GM12892 (cell line): ENCODE data around the gene TMEM63A.

Experiments
- DNase-seq: peaks from one replicate; pipeline ENCODE4 v3.0.0; 2011; ENCODE audit not compliant: insufficient read length
- FAIRE-seq: peaks from 2 replicates; lab custom pipeline; 2011; peaks lifted over from hg19 to GRCh38; lab: Jason Lieb, UNC
- POLR2A ChIP-seq: IDR thresholded peaks from 2 replicates; pipeline ENCODE4 v1.6.1; 2011; ENCODE audit warnings: low read depth, low read length, control low read depth
- POLR2AphosphoS5 ChIP-seq: IDR thresholded peaks from 2 replicates; pipeline ENCODE4 v1.6.1; 2011; ENCODE audit warnings: low read depth, low read length, control low read depth
- TAF1 ChIP-seq: IDR thresholded peaks from 2 replicates; pipeline ENCODE4 v1.6.1; 2011; ENCODE audit warnings: low read depth, mild to moderate bottlenecking, control low read depth, low read length, borderline replicate concordance

TMEM63A gene

GRCh38 chr1:225828706-225829345 is 53.4 kb downstream of the TMEM63A start:
- FAIRE-seq (no peak), DNase-seq (no peak)
- TF ChIP-seq POLR2AphosphoS5 (no peak), POLR2A (no peak), TAF1 (no peak)

DNA sequence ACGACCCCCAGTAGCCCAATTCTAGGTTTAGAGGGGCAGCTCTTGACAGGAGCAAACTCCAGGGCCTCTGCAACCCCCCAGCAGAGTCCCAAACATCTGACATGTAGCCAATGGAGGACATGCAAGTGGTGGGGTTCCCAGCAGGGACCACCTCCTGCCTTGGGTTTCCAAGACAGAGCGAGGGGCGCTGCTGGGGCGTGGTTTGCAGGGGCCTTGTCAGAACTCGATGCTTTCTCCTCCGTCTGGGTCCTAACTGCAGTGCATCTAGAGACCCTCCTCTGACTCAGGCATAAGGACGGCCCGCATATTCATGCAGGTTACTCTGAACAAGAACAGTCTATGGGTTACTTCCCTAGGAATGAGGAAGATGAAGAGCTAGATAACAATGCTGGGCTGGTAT is 55.1 kb downstream of the TMEM63A start:
- DNase-seq = no peak
- FAIRE-seq = no peak
- TF ChIP-seq POLR2AphosphoS5 = no peak
- no peak for TF ChIP-seq TAF1
- TF ChIP-seq POLR2A = no peak

DNA sequence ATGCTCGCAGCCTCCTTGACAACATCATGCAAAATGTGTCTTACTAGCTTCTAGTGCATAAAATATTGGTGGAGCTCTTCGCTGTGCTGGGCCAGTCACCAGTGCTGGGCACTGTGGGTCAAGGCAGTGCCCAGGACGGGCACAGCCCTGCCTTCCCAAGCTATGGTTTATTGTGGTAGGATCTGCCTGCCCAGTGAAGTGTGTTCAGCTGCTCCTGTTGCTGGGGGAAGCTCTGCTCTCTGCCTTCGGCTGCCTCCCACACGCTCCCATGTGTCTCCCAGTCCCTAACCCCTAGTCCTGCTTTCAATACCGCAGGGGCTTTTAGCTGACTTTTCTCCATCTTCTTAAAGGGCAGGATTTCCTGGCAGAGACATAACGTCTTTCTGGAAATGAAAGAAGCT is 56.6 kb downstream of the TMEM63A start:
- DNase-seq = no peak
- FAIRE-seq = no peak
- TF ChIP-seq TAF1 (no peak), POLR2AphosphoS5 (no peak), POLR2A (no peak)

GRCh38 chr1:225825078-225825477 is 57.1 kb downstream of the TMEM63A start:
- no peak for TF ChIP-seq POLR2AphosphoS5
- no peak for TF ChIP-seq TAF1
- TF ChIP-seq POLR2A = no peak
- FAIRE-seq = no peak
- no peak for DNase-seq

DNA sequence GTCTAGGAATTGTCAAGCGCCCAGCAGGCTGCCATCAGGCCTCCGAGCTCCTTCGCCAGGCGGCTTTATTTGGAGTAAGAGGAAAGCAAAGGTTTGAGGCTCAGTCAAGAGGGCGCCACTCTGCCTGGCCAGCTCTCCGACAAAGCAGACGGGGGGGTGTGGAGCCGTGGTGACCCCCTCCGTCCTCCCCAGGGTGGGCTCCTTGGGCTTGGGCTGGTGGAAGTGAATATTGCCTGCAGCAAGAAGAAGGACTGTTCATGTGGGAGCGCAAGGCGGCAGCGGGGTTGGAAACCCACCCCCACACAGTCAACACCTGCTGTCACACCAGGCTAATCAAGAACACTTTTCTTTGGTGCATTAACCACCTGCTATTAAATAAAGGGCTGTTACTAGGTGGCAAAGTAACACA is 57.6 kb downstream of the TMEM63A start:
- no peak for FAIRE-seq
- no peak for DNase-seq
- TF ChIP-seq POLR2A (no peak), POLR2AphosphoS5 (no peak), TAF1 (no peak)

DNA sequence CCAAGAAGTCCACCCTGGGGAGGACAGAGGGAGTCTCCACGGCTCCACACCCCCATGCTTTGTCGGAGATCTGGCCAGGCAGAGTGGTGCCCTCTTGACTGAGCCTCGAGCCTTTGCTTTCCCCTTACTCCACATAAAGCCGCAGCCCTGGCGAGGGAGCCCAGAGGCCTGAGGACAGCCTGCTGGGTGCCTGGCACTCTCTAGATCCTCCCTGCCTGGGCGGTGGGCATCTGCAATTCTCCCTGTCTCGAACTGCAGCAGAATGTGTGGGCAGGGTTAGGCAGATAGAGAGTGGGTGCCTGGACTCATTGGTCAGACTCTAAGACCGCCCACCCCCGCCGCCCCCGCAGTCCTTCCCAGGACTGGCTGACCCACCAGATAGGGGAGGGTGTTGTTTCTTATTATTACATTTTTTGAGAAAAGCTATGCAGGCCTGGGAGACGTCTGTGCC is 58.3 kb downstream of the TMEM63A start:
- TF ChIP-seq POLR2AphosphoS5 (no peak), TAF1 (no peak), POLR2A (no peak)
- no peak for FAIRE-seq

GRCh38 chr1:225822655-225823403 is 59.4 kb downstream of the TMEM63A start:
- FAIRE-seq (no peak), DNase-seq (no peak)
- TF ChIP-seq POLR2A = no peak
- no peak for TF ChIP-seq TAF1
- TF ChIP-seq POLR2AphosphoS5 = no peak

More for the DNA sequence above, 58.3 kb downstream of the TMEM63A start:
- no peak for DNase-seq

DNA sequence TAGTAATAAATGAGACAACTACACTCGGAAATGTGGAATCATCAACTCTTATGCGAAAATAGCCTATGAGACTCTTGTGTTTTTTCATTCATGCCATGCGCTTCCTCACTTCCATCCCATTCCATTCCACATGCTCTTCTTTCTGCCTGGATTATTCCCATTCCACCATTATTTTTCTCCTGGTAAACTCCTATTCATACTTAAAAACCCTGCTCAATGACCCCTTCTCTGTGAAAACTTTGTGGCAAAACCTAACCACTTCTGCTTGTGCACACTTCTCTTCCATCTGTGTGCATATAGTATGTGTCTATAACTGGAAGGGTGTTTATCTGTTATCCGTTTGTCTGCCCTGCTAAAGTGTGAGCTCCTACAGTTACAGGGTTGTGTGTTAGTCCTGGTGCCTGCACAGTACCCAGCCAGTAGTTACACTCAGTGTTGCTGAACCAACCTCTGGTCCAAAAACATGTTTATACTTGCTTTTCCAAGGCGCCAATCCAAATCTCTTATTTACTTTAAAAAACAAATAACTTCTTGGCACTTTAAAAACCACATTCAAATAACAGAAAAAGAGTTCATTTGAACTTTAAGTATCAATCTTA is 61.6 kb downstream of the TMEM63A start:
- FAIRE-seq = no peak
- DNase-seq = no peak
- TF ChIP-seq POLR2A (no peak), TAF1 (no peak), POLR2AphosphoS5 (no peak)

DNA sequence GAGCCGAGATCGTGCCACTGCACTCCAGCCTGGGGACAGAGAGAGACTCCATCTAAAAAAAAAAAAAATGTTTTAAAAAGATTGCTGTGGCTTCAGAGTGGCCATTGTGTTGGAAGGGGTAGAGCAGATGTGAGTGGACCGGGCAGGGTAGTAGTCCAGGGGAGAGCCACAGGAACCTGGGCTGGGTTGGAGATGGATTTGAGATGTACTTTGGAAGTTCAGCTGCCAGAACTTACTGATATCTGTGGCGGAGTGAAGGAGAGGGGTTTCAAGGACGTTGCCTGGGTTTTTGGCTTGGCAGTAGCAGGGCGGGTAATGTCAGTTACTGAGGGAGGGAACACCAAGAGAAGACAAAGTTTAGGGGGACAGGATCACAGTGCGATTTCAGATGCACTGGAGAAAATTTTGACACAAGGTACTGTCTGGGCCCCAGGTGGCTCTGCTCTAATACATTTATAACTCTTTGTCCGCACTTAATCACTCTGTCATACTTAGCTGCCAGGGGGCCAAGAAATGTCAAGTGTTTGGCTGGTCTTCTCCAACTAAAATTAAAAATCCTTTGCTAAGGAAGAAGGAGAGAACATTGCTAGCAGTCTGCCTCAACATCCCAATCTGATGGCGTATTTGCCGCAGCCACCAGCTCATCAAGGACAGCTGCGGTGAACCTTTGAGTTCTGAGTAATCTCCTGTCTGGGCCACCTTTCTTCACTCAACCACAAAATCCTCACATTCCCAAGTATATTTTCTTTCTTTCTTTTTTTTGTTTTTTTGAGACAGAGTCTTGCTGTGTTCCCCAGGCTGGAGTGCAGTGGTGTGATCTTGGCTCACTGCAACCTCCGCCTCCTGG is 62.6 kb downstream of the TMEM63A start:
- no peak for DNase-seq
- no peak for FAIRE-seq
- TF ChIP-seq POLR2AphosphoS5 (no peak), POLR2A (no peak), TAF1 (no peak)

DNA sequence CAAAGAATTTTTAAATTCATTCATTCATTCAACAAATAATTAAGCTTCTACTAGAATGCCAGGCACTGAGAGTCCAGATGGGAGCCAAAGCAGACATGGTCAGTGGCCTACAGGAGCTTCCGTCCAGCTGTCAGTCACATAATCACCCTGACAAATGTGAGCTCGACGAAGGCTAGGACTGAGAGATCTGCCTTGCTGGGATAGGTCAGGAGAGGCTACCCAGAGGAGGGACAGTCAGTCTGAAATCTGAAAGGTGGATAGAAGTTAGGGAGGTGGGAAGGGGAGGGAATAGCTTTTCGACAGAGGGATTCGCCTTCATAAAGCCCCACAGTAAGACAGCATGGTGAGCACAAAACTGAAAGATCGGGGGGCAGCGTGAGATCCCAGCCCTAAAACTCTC is 64.0 kb downstream of the TMEM63A start:
- TF ChIP-seq TAF1 (no peak), POLR2A (no peak), POLR2AphosphoS5 (no peak)
- DNase-seq = no peak
- FAIRE-seq = no peak
